Measurements from ENCODE around the gene DESI2. TPM values are rescaled to one million over a fixed set of nuclear protein-coding genes. Genes with fewer than 3 reads are reported as not detected.

The DESI2 gene
- total and polyA plus RNA-seq, 2 donors from 2014 or later, result 11.9 to 23.5 TPM

- intact Hi-C loops (cut with DNase I), result no loop called here
- Histone ChIP-seq H3K9ac (ENCODE audit: low read length in 3 of 3) (no peak overlapping the region), H3K36me3 (ENCODE audit: control insufficient read depth in 2 of 3, insufficient read depth in 3 of 3, low read length in 3 of 3) (no peaks in the 10 kb centered on the region), H3K27me3 (ENCODE audit: control insufficient read depth, insufficient read depth, low read length) (no peaks in the 10 kb centered on the region), H3K27ac (ENCODE audit: low read depth in 2 of 2, low read length in 2 of 2) (no peak overlapping the region), H3K9me3 (ENCODE audit: control insufficient read depth in 2 of 3, insufficient read depth in 1 of 3, low read length in 3 of 3) (no peaks in the 10 kb centered on the region), H3K4me3 (ENCODE audit: low read length in 3 of 3) (no peak overlapping the region), H3K4me1 (ENCODE audit: control insufficient read depth in 2 of 3, insufficient read depth in 2 of 3, low read depth in 1 of 3, low read length in 3 of 3) (no peaks in the 10 kb centered on the region)
- no peak for DNase-seq
- no peak for FAIRE-seq
- no peak for TF ChIP-seq CTCF (IDR thresholded peaks at IDR 0.05; ENCODE audit: borderline replicate concordance, extremely low read depth, insufficient read depth)
Observed at GRCh38 chr1:244645890-244646289, 7.0 kb upstream of the DESI2 start.

- no peak overlapping the region for H3K9ac ChIP-seq (ENCODE audit: low read length in 3 of 3)
- H3K4me1 ChIP-seq (ENCODE audit: control insufficient read depth in 2 of 3, insufficient read depth in 2 of 3, low read depth in 1 of 3, low read length in 3 of 3), result peaks cover 0 to 4% (median 0%) of the 10 kb centered on the region in 3 donors
- DNase-seq, result no peak
- H3K4me3 ChIP-seq (ENCODE audit: low read length in 3 of 3), result no peak overlapping the region
- no peak for TF ChIP-seq CTCF (IDR thresholded peaks at IDR 0.05; ENCODE audit: borderline replicate concordance, extremely low read depth, insufficient read depth)
- H3K36me3 ChIP-seq (ENCODE audit: control insufficient read depth in 2 of 3, insufficient read depth in 3 of 3, low read length in 3 of 3), result no peaks in the 10 kb centered on the region
- H3K27ac ChIP-seq (ENCODE audit: low read depth in 2 of 2, low read length in 2 of 2), result no peak overlapping the region
- no peaks in the 10 kb centered on the region for H3K27me3 ChIP-seq (ENCODE audit: control insufficient read depth, insufficient read depth, low read length)
- no peak for FAIRE-seq
- intact Hi-C loops (cut with DNase I), result no loop called here
- no peaks in the 10 kb centered on the region for H3K9me3 ChIP-seq (ENCODE audit: control insufficient read depth in 2 of 3, insufficient read depth in 1 of 3, low read length in 3 of 3)
Observed at GRCh38 chr1:244647819-244648218, 5.1 kb upstream of the DESI2 start.

GRCh38 chr1:244651956-244652622 lies 837 bp upstream of the DESI2 start:
- no peak for FAIRE-seq
- TF ChIP-seq CTCF (IDR thresholded peaks at IDR 0.05; ENCODE audit: borderline replicate concordance, extremely low read depth, insufficient read depth), result no peak

More at GRCh38 chr1:244651956-244652622, 837 bp upstream of the DESI2 start:
- no peaks in the 10 kb centered on the region for H3K9me3 ChIP-seq (ENCODE audit: control insufficient read depth in 2 of 3, insufficient read depth in 1 of 3, low read length in 3 of 3)
- H3K4me1 ChIP-seq (ENCODE audit: control insufficient read depth in 2 of 3, insufficient read depth in 2 of 3, low read depth in 1 of 3, low read length in 3 of 3), result peaks cover 0 to 13% (median 9%) of the 10 kb centered on the region in 3 donors
- intact Hi-C loops (cut with DNase I), result no loop called here
- DNase-seq, result no peak
- peak overlapping the region; percentile 23 to 95 (median 47) for H3K9ac ChIP-seq (ENCODE audit: low read length in 3 of 3)
- peaks cover 0 to 2% (median 0%) of the 10 kb centered on the region in 3 donors for H3K36me3 ChIP-seq (ENCODE audit: control insufficient read depth in 2 of 3, insufficient read depth in 3 of 3, low read length in 3 of 3)
- no peaks in the 10 kb centered on the region for H3K27me3 ChIP-seq (ENCODE audit: control insufficient read depth, insufficient read depth, low read length)
- H3K27ac ChIP-seq (ENCODE audit: low read depth in 2 of 2, low read length in 2 of 2), result peak overlapping the region in 1 of 2 donors; percentile 70
- peak overlapping the region; percentile 68 to 96 (median 71) for H3K4me3 ChIP-seq (ENCODE audit: low read length in 3 of 3)
